Activated CD8-positive, alpha-beta memory T cell treated with anti-CD3 and anti-CD28 coated beads for 36 hours (primary cell): ENCODE data around the gene GPR119. TPM values are rescaled to one million over a fixed set of nuclear protein-coding genes. Genes with fewer than 3 reads are reported as not detected.
"Not testable (repeated sequence)": the region's sequence is repeated elsewhere in the genome, so short reads cannot be mapped to it uniquely, and the experiment has no call there.

Experiments used
- CTCF ChIA-PET: fragments of 350-600 bp; sonication (Branson Sonifier 250); formaldehyde crosslinking; loops from one replicate; lab custom pipeline; 2021; ENCODE audit warnings: antibody characterized with exemption; lab: Charles Lee
- POLR2A ChIA-PET: fragments of 350-600 bp; sonication (Branson Sonifier 250); formaldehyde crosslinking; loops from one replicate; lab custom pipeline; 2021; ENCODE audit warnings: antibody characterized with exemption; lab: Charles Lee
- total RNA-seq, 2 experiments: library from RNA; stranded (reverse); gene quantifications; one replicate each; pipeline ENCODE4 v1.2.3, GENCODE V29; 2021

GPR119 gene
- total RNA-seq = not detected

DNA sequence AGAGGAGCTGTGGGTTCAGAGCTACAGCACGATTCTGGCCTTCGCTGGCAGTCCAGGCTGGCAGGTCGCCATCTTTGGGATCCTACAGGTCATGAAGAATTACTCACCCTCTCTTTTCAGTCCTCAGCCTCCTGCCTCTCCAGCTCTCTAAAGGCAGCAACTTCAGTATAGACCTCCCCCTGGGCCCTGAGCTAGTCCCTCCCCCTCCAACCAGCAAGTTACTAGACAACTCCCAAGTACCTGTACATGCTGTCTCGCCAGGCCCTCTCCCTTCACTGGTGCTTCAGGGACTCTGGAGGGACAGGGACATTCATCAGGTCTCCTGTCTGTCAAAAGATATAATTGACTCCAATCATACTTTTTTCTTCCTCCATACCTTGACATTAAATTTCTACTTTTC lies at the start of gene GPR119:
GPR119 (minus strand) TSS at position 155 of the 400 bp plus-strand sequence. CDS start 227 bp downstream, outside the sequence.
- POLR2A ChIA-PET = no interaction called here
- CTCF ChIA-PET = no interaction called here

DNA sequence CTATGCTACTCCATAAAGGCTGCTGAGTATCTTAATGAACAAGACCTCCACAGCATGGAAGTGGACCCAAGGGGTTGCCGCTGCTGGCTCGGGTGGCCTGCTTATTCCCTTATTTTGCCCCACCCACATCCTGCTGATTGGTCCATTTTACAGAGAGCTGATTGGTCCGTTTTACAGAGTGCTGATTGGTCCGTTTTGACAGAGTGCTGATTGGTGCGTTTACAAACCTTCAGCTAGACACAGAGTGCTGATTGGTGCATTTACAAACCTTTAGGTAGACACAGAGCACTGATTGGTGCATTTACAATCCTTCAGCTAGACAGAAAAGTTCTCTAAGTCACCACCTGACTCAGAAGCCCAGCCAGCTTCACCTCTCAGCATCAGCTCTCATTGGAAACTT lies 43.8 kb upstream of the GPR119 start:
- CTCF ChIA-PET, POLR2A ChIA-PET: not testable (repeated sequence)

DNA sequence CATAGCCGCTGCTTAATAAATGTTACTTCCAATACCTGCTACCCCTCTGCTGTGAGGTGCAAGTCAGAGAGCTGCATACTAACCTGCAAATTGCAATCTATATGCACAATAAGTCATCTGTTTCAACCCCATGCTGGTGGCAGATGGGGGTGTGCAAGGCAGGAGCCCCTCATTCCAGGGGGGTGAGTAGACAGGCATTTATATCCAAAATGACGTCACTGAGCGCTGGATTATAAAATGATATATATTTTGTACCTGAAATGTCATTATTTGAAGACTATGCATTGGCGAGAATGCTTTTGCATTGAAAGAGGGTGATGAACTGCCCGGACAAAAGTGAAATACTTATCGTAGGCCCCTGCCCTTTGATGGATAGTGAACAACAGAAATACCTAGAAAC lies 41.1 kb upstream of the GPR119 start:
- POLR2A ChIA-PET = no interaction called here

DNA sequence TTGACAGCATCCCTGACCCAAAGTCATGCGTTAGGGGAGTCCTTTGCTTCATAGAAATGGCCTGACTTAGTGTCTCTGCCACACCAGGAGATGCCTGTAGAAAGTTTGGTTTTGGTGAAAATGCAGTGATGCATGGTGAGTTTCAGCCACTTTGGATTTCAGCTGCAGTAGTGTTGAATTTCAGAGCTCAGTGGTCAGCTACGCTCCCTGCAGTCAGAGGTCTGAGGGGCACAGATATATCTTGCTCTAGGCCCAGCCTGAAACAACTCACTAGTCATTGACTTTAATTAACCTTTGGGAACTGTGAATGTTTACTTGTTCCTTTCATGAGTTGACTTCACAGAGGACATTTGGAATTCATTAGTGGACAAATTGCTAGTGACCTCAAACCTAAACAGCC lies 33.8 kb upstream of the GPR119 start:
- CTCF ChIA-PET = no interaction called here
- POLR2A ChIA-PET = no interaction called here

More for the DNA sequence above, 41.1 kb upstream of the GPR119 start:
- CTCF ChIA-PET = no interaction called here

DNA sequence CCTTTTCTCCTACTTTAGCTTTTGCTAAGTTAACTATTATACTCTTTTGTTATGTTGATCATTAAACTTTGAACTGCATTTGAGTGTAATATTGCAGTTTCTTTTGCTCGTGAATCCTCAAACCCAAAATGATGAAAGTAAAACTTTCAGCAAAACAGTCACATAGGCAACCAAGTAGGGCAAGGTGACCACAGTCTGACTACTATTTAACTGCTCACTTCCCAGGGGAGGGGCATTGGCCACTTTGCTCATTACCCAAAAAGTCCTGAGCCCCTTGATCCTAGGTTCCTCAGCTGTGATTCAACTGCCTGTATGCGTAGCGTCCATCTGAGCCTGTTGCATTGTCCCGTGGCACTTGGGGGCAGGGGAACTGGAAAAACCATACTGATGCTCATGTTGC lies 33.3 kb upstream of the GPR119 start:
- ChIA-PET CTCF (no interaction called here), POLR2A (no interaction called here)

DNA sequence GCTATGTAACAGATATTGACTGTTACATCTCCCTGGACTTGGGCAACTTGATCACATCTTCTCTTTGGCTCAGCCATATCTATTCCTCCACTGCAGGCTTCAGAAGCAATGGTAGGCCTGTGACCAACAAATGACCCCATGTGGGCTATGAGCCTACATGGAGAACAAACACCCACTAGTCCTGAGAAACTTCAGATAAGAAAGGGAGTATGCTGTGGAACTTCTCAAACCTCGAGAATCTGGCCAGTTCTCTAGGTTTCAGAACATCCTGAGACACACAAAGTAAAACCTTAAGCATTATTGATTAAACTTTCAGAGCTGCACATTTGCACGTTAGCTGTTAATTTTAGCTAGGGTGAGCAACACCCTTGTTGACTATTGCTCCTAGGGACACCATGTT lies 32.6 kb upstream of the GPR119 start:
- ChIA-PET POLR2A (no interaction called here), CTCF (no interaction called here)

DNA sequence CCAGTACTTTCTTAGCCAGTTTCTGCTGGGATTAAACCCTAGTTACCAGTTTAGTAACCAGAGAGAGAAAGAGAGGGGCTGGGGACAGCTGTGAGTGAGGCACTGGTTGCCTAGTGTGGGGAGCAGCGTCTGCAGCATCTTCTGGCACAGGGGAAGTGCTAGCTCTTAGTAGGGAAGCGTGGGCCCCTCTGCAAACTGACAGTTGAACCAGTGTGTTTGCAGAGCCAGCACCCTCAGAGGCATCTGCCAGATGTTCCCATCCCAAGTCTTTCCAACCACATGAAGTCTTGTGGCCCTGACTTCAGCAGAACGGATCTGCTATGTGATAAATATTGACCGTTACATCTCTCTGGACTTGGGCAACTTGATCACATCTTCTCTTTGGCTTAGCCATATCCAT lies 31.3 kb upstream of the GPR119 start:
- ChIA-PET CTCF (no interaction called here), POLR2A (no interaction called here)

DNA sequence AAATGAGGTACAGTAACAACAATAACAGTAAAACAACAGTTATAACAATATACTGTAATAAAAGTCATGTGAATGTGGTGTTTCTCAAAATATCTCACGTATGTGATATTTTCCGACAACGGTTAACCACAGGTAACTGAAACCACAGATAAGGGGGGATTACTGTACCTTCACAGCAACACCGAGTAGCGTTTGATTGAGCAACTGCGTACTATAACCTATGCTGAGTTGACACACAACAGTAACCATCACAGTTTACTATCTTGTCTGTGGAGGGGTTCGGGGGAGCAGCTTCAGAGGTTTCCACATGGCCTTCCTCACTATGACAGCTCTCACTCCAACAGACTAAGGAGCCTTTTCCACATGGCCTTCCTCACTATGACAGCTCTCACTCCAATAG lies 29.7 kb upstream of the GPR119 start:
- ChIA-PET CTCF (no interaction called here), POLR2A (no interaction called here)

DNA sequence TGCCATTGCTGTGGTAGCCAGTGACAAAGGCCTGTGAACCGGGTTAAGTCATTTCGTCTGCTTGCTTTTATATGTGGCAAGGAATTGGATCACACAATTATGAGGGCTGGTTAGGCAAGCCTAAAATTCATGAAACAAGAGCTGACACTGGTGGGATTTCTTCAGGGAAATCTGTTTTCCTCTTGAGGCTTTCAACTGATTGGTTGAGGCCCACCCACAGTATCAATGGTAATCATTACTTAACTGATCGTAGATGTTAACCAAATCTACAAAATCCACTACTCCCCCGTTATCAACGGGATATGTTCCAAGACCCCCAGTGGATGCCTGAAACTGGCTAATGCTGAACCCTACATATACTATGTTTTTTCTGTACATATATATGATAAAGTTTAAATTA lies 29.3 kb upstream of the GPR119 start:
- CTCF ChIA-PET = no interaction called here
- POLR2A ChIA-PET = no interaction called here

DNA sequence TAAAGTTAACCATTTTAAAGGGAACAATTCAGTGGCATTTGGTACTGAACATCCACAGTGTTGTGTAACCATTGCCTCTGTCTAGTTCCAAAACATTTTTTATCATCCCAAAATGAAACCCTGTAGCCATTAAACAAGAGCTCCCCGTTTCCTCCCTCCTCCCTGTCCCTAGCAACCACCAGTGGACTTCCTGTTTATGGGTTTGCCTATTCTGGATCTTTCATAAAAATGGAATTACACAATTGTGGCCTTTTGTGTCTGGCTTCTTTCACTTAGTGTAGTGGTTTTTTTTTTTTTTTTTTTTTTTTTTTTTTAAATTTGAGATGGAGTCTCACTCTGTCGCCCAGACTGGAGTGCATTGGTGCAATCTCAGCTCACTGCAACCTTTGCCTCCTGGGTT lies 27.9 kb upstream of the GPR119 start:
- POLR2A ChIA-PET = no interaction called here
- CTCF ChIA-PET = no interaction called here

DNA sequence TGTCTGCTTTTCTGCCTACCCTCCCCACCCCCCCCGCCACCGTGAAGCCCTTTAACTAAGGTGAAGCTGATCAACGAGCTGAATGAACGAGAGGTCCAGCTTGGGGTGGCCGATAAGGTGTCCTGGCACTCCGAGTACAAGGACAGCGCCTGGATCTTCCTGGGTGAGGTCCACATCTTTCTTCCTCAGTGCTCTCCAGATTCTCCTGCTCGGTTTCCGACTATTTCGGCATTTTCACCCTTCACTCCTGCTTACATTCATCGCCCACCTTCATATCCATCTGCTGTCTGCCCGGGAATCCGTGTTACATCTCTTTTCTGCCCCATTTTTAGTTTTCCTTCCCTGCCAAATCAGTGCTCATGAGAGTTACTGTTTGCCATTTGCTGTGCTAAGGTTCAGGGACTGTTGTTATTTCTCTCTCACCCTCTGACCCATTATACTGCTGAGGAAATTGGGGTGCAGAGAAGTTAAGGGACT lies 16.8 kb upstream of the GPR119 start:
- ChIA-PET CTCF (no interaction called here), POLR2A (no interaction called here)

DNA sequence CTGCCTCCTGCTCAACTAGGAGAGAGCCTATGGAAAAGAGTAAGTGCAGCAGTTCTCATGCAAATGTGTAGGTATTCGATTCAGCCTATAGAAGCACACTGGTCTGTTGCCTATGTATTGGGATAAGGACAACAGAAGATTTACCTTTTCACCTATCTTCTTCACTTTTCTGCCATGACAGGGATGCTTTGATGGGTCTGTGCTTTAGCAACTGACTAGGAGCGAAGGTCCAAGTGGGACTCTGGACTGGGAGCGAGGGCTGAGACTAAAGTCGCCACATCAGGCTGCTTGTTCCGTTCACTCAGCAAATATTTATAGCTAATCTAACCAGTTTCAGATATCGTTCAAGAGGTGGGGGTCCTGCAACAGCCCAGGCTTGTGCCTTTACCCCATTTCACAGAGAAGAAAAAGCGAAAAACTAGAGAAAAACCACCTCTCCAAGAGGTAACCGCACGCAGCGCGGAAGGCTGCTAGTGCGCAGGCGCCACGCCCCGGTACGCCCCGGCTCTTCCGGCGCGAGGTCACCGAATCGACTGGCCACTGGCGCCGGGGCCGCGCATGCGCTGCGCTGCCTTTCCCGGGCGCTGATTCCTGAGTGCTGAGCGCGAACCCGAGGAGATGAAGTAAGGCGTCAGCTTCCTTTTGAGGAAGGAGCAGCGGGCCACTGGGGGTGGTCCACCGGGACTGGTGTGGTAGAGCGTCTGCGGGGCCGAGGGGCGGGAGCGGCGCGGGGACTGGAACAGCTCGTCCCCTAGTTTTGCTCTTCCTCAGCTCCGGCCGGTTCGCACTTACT lies 16.1 kb upstream of the GPR119 start, which contains the start of gene RBMX2:
RBMX2 (plus strand) TSS at position 573 of the 793 bp plus-strand sequence; CDS start at position 619, 46 bp downstream.
- POLR2A ChIA-PET = no interaction called here
- CTCF ChIA-PET = no interaction called here

DNA sequence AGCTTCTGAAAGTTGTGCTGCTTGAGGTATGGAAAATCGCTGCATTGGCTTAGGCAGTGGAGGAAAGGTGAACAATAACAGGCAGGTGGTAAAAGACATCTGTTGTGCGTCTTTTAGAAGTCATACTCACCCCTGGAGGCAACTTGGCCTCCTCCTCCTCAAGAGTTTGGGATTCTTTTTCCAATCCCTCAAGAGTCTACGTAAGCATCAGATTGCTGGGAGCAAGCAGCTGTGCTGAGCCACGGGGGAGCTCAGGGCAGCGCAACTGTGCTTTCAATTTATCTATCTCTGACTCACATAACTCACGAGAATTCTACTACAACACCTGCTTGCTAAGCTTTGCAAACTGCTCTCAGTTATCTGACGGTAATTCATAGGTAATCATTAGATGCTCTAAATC lies 9.9 kb upstream of the GPR119 start:
- CTCF ChIA-PET = no interaction called here
- POLR2A ChIA-PET = no interaction called here

DNA sequence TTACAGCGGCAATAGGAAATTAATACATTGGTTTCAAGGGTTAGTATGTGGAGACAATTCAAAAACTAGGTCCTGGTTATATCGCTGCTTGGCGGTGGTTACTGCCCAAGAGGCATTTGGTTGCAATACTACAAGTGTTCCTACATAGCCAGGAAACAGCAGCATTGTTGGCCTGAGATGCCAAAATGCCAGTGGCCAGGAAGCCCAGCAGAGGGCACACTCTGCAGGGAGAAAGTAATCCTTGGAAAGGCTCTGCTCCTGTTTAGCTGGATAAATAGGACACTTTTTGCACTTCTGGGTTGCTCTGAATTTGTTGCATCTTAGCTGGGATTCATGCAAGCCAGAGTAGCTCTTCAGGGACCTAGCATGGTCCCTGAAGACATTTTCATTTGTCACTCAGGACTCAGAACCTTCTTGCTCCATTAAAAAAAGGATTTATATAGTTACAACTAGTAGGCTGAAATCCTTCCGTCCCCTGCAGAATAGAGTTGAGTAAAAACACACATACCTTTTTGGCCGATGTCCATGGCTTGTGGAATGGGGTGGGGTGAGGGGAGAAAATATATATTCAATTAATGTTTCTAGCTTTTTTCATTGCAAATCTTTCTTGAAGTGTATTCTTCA lies 8.1 kb upstream of the GPR119 start:
- CTCF ChIA-PET = no interaction called here
- POLR2A ChIA-PET = no interaction called here

DNA sequence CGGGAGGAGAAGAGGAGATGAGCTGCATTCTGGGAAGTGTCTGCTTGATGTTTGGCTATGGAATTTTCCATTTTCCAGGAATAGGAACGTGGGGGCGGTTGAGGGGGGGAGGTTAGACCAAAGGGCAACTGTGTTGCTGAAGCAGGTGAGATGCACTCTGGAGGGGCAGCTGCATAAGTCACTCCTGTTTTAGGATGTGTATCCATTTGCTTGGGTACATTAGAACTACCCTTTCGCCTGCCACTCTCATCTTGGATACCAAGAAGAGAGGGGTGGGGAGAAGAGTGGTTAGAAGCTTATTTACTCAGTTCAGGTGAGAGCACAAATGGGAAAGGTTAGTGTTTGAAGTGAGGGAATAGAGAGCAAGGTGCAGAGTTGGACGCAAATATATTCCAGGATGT lies 934 bp upstream of the GPR119 start:
- CTCF ChIA-PET = no interaction called here
- POLR2A ChIA-PET = no interaction called here

DNA sequence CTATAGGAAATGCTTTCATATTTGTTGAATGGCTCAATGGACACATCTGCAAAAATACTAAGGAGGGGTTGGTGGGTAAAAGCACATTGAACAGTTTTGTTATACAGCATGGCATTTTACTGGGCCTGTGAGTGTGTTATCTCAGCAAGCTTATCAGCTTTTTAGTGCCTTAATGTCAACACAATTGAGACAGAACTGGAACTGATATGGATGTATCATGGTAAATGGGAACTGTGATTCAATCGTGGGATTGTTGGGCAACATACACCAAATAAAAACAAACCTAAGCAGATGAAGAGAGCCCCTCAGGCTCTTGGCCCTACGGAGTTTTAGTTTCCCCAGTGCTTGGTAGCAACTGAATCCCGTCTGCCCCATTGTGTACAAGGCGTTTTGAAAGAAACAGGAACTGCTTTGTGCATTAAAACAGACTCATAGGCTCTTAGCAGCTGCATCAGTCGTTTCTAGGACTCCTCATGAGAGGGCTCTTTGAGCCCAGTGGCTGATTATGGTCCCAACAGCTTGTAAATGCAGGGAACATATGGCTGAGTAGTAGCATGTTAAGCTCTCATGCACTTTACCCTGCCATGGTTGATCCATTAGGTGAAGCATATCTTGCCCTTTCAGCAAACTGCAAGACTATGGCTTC lies 7.3 kb downstream of the GPR119 start:
- CTCF ChIA-PET = no interaction called here
- POLR2A ChIA-PET = no interaction called here

DNA sequence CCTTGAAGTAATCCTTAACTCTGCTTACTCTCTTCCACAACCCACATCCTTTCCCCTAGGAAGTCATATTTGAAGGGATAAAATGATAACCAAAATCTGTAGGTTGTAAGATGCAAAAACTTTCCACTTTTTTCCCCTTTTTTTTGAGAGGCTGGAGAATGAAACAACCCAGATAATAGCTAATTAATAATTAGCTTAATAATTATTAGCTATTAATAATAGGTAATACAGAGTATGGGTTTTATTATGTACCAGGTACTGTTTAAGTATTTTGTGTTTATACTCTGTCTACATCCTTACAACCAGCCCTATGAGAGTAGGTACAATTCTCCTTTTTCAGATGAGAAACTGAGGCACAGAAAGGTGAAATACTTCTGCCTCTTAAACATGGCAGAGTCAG lies 9.4 kb downstream of the GPR119 start:
- ChIA-PET POLR2A (no interaction called here), CTCF (no interaction called here)

DNA sequence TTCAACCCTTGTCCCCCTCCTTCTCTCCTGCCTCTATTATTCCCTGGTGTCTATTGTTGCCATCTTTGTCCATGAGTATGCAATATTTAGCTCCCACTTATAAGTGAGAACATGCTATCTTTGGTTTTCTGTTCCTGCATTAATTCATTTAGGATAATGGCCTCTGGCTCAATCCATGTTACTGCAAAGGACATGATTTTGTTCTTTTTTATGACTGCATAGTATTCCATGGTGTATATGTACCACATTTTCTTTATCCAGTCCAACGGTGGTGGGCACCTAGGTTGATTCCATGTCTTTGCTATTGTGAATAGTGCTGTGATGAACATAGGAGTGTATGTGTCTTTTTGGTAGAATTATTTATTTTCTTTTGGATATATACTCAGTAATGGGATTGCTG lies 33.4 kb downstream of the GPR119 start:
- POLR2A ChIA-PET = not testable (repeated sequence)

DNA sequence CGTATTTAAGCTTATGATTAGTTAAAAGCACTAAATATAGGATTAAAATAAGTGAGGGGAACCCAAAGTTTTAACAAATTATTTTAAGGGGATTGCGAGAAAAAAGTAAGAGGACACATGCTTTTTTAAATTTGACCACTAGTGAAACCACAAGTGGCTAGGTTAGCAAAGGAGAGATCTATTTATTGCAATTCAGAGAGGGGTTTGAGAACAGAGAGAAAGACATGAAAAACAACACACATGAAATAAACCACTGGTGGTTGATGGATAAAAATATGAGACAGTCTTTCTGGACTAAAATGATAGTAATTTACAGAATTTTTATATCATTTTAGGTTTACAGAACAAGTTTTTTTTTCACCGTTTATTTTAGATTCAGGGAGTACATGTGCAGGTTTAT lies 33.9 kb downstream of the GPR119 start:
- ChIA-PET CTCF (no interaction called here), POLR2A (no interaction called here)

More for the DNA sequence above, 33.4 kb downstream of the GPR119 start:
- CTCF ChIA-PET = not testable (repeated sequence)

DNA sequence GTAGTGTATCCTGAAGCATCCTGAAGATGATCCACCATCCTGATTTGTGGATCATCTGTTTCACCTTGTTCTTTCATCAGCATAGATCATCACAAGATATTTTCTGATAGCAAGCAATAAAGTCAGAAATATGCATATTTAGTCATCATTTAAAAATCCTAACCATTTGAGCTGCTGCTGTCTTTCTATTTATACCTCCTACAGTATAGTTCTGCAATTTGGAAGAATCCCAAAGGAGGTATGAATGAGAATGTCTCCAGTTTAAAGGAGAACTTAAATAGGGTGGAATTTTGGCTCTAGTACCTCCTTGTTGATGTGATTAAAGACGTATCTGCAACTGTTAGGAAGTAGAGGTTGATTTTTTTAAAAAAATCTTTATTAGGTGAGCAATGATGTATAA lies 38.2 kb downstream of the GPR119 start:
- POLR2A ChIA-PET = no interaction called here
- CTCF ChIA-PET = no interaction called here

DNA sequence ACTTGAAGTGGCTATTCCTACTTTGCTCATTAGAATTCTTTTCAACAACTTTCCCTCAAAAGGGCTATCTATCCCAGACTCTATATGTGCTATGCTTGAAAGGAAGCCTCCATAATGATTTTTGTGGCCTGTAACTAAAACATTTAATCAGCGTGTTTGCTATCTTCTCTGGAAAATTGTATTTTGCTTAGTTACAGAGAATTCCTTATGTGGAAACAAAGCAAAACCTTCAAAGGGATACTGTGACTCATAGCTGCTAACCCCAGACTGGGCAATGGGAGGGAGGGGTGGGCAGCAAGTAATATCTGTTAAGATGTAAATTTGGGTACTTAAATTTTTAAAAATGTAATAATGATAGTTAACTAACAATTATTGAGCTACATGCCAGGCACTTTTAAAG lies 42.1 kb downstream of the GPR119 start:
- ChIA-PET POLR2A (no interaction called here), CTCF (no interaction called here)
